GM12878 (cell line): ENCODE data around the gene ATP6V1G2. TPM values are rescaled to one million over a fixed set of nuclear protein-coding genes. Genes with fewer than 3 reads are reported as not detected.

ENCODE experiments used
- CBFB ChIP-seq: IDR thresholded peaks from 2 replicates; pipeline ENCODE4 v1.6.1; 2016; ENCODE audit warnings: antibody characterized with exemption, low read depth
- CBX3 ChIP-seq: fragments of 200-600 bp; sonication (generic); IDR thresholded peaks from 2 replicates; pipeline ENCODE4 v1.6.1; 2016; ENCODE audit warnings: low read depth, borderline replicate concordance
- CBX5 ChIP-seq: sonication (generic); IDR thresholded peaks from 2 replicates; pipeline ENCODE4 v1.6.1; 2016; ENCODE audit warnings: low read depth, moderate library complexity, mild to moderate bottlenecking, inconsistent platforms
- FOXM1 ChIP-seq: IDR thresholded peaks from 2 replicates; pipeline ENCODE4 v1.6.1; 2012; ENCODE audit warnings: low read depth, mild to moderate bottlenecking, inconsistent platforms, low read length, moderate library complexity
- GABPA ChIP-seq: IDR thresholded peaks from 2 replicates; pipeline ENCODE4 v1.6.1; 2014; ENCODE audit warnings: antibody characterized with exemption, low read depth, mild to moderate bottlenecking, inconsistent platforms
- GATAD2B ChIP-seq: fragments of 450-650 bp; conservative IDR thresholded peaks from 2 replicates; pipeline ENCODE4 v1.6.1; 2017; ENCODE audit warnings: low read depth, mild to moderate bottlenecking, moderate library complexity
- HCFC1 ChIP-seq: fragments of 150-350 bp; IDR thresholded peaks from 2 replicates; pipeline ENCODE4 v1.6.1; 2014; ENCODE audit warnings: low read length
- MEF2B ChIP-seq: fragments of 450-650 bp; IDR thresholded peaks from 2 replicates; pipeline ENCODE4 v1.6.1; 2018; ENCODE audit warnings: mild to moderate bottlenecking, moderate library complexity; ENCODE audit not compliant: partially characterized antibody, poor library complexity, severe bottlenecking
- NR2C2 ChIP-seq: IDR thresholded peaks from 2 replicates; pipeline ENCODE4 v1.6.1; 2011; ENCODE audit warnings: borderline replicate concordance, low read depth; ENCODE audit not compliant: control insufficient read depth, insufficient read length
- POLR2AphosphoS2 ChIP-seq: IDR thresholded peaks from 2 replicates; pipeline ENCODE4 v1.6.1; 2011; ENCODE audit warnings: low read depth, mild to moderate bottlenecking, low read length, improper control_type of control experiment, moderate library complexity
- RBBP5 ChIP-seq: fragments of 200-600 bp; sonication (generic); conservative IDR thresholded peaks from 2 replicates; pipeline ENCODE4 v1.6.1; 2016
- RFX5 ChIP-seq: IDR thresholded peaks from 2 replicates; pipeline ENCODE4 v1.6.1; 2011; ENCODE audit warnings: low read depth, low read length, improper control_type of control experiment
- SIN3A ChIP-seq: IDR thresholded peaks from 2 replicates; pipeline ENCODE4 v1.6.1; 2012; ENCODE audit warnings: low read depth, low read length, improper control_type of control experiment
- SMARCA5 ChIP-seq: fragments of 450-650 bp; IDR thresholded peaks from 2 replicates; pipeline ENCODE4 v1.6.1; 2017; ENCODE audit warnings: mild to moderate bottlenecking
- SMC3 ChIP-seq: IDR thresholded peaks from 2 replicates; pipeline ENCODE4 v1.6.1; 2011; ENCODE audit warnings: low read length, improper control_type of control experiment, borderline replicate concordance
- STAT1 ChIP-seq: fragments of 450-650 bp; conservative IDR thresholded peaks from 2 replicates; pipeline ENCODE4 v1.6.1; 2014; ENCODE audit warnings: antibody characterized with exemption, mild to moderate bottlenecking
- STAT3 ChIP-seq: IDR thresholded peaks from 2 replicates; pipeline ENCODE4 v1.6.1; 2011; ENCODE audit warnings: low read depth, low read length, improper control_type of control experiment
- TAF1 ChIP-seq: IDR thresholded peaks from 2 replicates; pipeline ENCODE4 v1.6.1; 2011; ENCODE audit warnings: mild to moderate bottlenecking, low read depth, low read length, borderline replicate concordance
- ZSCAN29 ChIP-seq: fragments of 450-650 bp; IDR thresholded peaks from 2 replicates; pipeline ENCODE4 v1.6.1; 2017; ENCODE audit warnings: mild to moderate bottlenecking, moderate library complexity
- polyA plus RNA-seq, 11 experiments: library from polyadenylated mRNA; depleted of rRNA in 4 of 11; unstranded in 6 of 11; stranded (reverse) in 5 of 11; fragments of >200 nt; fragmentation: Nextera tagmentation in 4 of 11; fragmentation: Illumina TruSeq in 1 of 11; extraction: Ambion mirVana in 4 of 11; extraction: Trizol in 1 of 11; gene quantifications; 1 replicate in 1 of 11; 2 replicates in 10 of 11; pipeline versions ENCODE4 v1.2.1 to v1.2.3, GENCODE V29; 2011 to 2016; ENCODE audit warnings: inconsistent platforms in 2 of 11, missing spikeins in 2 of 11, low read depth in 1 of 11
- total RNA-seq, 4 experiments: library from RNA; depleted of rRNA in 3 of 4; stranded (reverse); fragments of >200 nt in 3 of 4; fragmentation: Illumina TruSeq in 1 of 4; extraction: Trizol in 1 of 4; gene quantifications; 2 replicates each; pipeline versions ENCODE4 v1.2.1 to v1.2.3, GENCODE V29; 2013 to 2021
- TF ChIP-seq, protein P1 (sequence below): fragments of 450-650 bp; conservative IDR thresholded peaks from 2 replicates; pipeline ENCODE4 v1.6.1; 2017; ENCODE audit warnings: mild to moderate bottlenecking, moderate library complexity
- TF ChIP-seq, protein P2 (sequence below): fragments of 450-650 bp; formaldehyde crosslinking; IDR thresholded peaks from 2 replicates; pipeline ENCODE4 v1.5.0; 2022; ENCODE audit warnings: mild to moderate bottlenecking, missing genetic modification characterization
- TF ChIP-seq, protein P3 (sequence below): fragments of 450-650 bp; IDR thresholded peaks from 2 replicates; pipeline ENCODE4 v1.6.1; 2017; ENCODE audit warnings: mild to moderate bottlenecking, moderate library complexity

Gene ATP6V1G2
- total and polyA plus RNA-seq, 10 of the 15 experiments (the other 5 are each of a cell fraction or from before 2014, with no cell fraction given) = 0.45 to 8.9 (median 2.8) TPM

DNA sequence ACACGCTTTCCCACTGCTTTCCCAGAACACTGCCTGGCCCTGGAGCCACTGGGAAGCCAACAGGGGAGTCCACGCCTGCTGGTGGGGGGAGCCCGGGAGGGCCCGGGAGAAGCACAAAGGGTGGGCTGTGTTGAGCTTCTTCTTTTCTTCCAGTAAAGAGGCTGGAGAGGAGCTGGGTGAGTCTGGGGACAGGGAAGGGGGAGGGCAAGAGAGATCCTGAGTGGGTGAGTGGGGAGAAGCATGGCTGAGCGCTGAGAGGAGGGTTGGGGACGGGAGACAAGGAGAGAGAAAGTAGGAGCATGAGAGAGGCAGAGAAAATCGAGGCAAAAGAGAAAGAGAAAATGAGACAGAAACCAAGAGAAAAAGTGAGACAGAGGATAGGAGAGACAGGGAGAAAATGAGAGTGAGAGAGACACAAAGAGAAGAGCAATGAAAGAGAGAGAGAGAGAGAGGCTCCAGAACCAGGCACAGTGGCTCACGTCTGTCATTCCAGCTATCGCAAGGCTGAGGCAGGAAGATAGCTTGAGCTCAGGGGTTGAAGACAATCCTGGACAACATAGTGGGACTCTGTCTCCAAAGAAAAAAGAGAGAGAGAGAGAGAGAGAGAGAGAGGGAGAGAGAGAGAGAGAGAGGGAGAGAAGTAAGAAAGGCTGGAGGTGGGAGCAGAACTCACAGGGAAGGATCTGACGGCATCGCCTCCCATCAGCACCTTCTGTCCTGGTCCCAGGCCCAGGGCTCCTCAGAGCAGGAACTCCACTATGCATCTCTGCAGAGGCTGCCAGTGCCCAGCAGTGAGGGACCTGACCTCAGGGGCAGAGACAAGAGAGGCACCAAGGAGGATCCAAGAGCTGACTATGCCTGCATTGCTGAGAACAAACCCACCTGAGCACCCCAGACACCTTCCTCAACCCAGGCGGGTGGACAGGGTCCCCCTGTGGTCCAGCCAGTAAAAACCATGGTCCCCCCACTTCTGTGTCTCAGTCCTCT lies 41.7 kb upstream of the ATP6V1G2 start (continued):
- TF ChIP-seq RFX5 (no peak), HCFC1 (no peak), TAF1 (no peak), NR2C2 (no peak), SMARCA5 (no peak), MEF2B (no peak), ZSCAN29 (no peak), CBFB (no peak), GABPA (no peak), SIN3A (no peak), SMC3 (no peak), GATAD2B (no peak), STAT1 (no peak), RBBP5 (no peak), CBX3 (no peak), POLR2AphosphoS2 (no peak), CBX5 (no peak), STAT3 (no peak), FOXM1 (no peak)
- TF ChIP-seq, protein P1, sequence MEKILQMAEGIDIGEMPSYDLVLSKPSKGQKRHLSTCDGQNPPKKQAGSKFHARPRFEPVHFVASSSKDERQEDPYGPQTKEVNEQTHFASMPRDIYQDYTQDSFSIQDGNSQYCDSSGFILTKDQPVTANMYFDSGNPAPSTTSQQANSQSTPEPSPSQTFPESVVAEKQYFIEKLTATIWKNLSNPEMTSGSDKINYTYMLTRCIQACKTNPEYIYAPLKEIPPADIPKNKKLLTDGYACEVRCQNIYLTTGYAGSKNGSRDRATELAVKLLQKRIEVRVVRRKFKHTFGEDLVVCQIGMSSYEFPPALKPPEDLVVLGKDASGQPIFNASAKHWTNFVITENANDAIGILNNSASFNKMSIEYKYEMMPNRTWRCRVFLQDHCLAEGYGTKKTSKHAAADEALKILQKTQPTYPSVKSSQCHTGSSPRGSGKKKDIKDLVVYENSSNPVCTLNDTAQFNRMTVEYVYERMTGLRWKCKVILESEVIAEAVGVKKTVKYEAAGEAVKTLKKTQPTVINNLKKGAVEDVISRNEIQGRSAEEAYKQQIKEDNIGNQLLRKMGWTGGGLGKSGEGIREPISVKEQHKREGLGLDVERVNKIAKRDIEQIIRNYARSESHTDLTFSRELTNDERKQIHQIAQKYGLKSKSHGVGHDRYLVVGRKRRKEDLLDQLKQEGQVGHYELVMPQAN = no peak
- TF ChIP-seq, protein P2, sequence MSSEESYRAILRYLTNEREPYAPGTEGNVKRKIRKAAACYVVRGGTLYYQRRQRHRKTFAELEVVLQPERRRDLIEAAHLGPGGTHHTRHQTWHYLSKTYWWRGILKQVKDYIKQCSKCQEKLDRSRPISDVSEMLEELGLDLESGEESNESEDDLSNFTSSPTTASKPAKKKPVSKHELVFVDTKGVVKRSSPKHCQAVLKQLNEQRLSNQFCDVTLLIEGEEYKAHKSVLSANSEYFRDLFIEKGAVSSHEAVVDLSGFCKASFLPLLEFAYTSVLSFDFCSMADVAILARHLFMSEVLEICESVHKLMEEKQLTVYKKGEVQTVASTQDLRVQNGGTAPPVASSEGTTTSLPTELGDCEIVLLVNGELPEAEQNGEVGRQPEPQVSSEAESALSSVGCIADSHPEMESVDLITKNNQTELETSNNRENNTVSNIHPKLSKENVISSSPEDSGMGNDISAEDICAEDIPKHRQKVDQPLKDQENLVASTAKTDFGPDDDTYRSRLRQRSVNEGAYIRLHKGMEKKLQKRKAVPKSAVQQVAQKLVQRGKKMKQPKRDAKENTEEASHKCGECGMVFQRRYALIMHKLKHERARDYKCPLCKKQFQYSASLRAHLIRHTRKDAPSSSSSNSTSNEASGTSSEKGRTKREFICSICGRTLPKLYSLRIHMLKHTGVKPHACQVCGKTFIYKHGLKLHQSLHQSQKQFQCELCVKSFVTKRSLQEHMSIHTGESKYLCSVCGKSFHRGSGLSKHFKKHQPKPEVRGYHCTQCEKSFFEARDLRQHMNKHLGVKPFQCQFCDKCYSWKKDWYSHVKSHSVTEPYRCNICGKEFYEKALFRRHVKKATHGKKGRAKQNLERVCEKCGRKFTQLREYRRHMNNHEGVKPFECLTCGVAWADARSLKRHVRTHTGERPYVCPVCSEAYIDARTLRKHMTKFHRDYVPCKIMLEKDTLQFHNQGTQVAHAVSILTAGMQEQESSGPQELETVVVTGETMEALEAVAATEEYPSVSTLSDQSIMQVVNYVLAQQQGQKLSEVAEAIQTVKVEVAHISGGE (CRISPR knock-in tag) = no peak
- TF ChIP-seq, protein P3, sequence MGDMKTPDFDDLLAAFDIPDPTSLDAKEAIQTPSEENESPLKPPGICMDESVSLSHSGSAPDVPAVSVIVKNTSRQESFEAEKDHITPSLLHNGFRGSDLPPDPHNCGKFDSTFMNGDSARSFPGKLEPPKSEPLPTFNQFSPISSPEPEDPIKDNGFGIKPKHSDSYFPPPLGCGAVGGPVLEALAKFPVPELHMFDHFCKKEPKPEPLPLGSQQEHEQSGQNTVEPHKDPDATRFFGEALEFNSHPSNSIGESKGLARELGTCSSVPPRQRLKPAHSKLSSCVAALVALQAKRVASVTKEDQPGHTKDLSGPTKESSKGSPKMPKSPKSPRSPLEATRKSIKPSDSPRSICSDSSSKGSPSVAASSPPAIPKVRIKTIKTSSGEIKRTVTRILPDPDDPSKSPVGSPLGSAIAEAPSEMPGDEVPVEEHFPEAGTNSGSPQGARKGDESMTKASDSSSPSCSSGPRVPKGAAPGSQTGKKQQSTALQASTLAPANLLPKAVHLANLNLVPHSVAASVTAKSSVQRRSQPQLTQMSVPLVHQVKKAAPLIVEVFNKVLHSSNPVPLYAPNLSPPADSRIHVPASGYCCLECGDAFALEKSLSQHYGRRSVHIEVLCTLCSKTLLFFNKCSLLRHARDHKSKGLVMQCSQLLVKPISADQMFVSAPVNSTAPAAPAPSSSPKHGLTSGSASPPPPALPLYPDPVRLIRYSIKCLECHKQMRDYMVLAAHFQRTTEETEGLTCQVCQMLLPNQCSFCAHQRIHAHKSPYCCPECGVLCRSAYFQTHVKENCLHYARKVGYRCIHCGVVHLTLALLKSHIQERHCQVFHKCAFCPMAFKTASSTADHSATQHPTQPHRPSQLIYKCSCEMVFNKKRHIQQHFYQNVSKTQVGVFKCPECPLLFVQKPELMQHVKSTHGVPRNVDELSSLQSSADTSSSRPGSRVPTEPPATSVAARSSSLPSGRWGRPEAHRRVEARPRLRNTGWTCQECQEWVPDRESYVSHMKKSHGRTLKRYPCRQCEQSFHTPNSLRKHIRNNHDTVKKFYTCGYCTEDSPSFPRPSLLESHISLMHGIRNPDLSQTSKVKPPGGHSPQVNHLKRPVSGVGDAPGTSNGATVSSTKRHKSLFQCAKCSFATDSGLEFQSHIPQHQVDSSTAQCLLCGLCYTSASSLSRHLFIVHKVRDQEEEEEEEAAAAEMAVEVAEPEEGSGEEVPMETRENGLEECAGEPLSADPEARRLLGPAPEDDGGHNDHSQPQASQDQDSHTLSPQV = no peak
